Measurements from ENCODE around the gene RABIF. TPM values are rescaled to one million over a fixed set of nuclear protein-coding genes. Genes with fewer than 3 reads are reported as not detected.
"Not testable (repeated sequence)": the region's sequence is repeated elsewhere in the genome, so short reads cannot be mapped to it uniquely, and the experiment has no call there.

Gene RABIF
- 10 to 100 TPM; 11.5 to 15.3 TPM for total RNA-seq

GRCh38 chr1:202888531-202889360 lies at the start of gene RABIF:
Gene RABIF, minus strand, starts transcription at chr1:202889149. Its CDS starts 51 bp downstream, at chr1:202889098.
- no peaks in the 10 kb centered on the region for H3K27me3 Mint-ChIP-seq
- peak within 1 kb of the TSS; percentile 99 for H3K27ac Mint-ChIP-seq
- DNase-seq (peak; percentile 98), ATAC-seq (peak; percentile 95)
- H3K4me1 Mint-ChIP-seq = peaks cover 23% of the 10 kb centered on the region
- peaks cover 9% of the 10 kb centered on the region for H3K36me3 Mint-ChIP-seq
- CTCF ChIA-PET = interaction anchor here (1.0 to 3.5 kb wide), 3 partner anchors 29 to 118 kb away, joined by 4 to 14 read pairs (median 6); no protein-coding TSS in a partner anchor
- H3K9me3 Mint-ChIP-seq (ENCODE audit: low read depth) = no peaks in the 10 kb centered on the region
- H3K4me3 Mint-ChIP-seq = peak within 1 kb of the TSS; percentile 95

- ATAC-seq = no peak
- H3K27me3 Mint-ChIP-seq = peaks cover 18% of the 10 kb centered on the region
- H3K27ac Mint-ChIP-seq = no peak overlapping the region
- peaks cover 21% of the 10 kb centered on the region for H3K36me3 Mint-ChIP-seq
- DNase-seq = no peak
- no peaks in the 10 kb centered on the region for H3K9me3 Mint-ChIP-seq (ENCODE audit: low read depth)
- no peaks in the 10 kb centered on the region for H3K4me1 Mint-ChIP-seq
- no peak overlapping the region for H3K4me3 Mint-ChIP-seq
- CTCF ChIA-PET = no interaction called here
Observed at GRCh38 chr1:202938287-202938925, 49.5 kb upstream of the RABIF start.

- peaks cover 27% of the 10 kb centered on the region for H3K27me3 Mint-ChIP-seq
- H3K9me3 Mint-ChIP-seq (ENCODE audit: low read depth); ATAC-seq; CTCF ChIA-PET; DNase-seq; H3K4me1 Mint-ChIP-seq; H3K4me3 Mint-ChIP-seq; H3K27ac Mint-ChIP-seq: not testable (repeated sequence)
- peaks cover 11% of the 10 kb centered on the region for H3K36me3 Mint-ChIP-seq
Observed at GRCh38 chr1:202936409-202936808, 47.5 kb upstream of the RABIF start.

- ATAC-seq (no peak), DNase-seq (no peak)
- H3K27ac Mint-ChIP-seq = no peak overlapping the region
- H3K9me3 Mint-ChIP-seq (ENCODE audit: low read depth) = no peaks in the 10 kb centered on the region
- peaks cover 30% of the 10 kb centered on the region for H3K27me3 Mint-ChIP-seq
- peaks cover 5% of the 10 kb centered on the region for H3K36me3 Mint-ChIP-seq
- H3K4me1 Mint-ChIP-seq = no peaks in the 10 kb centered on the region
- CTCF ChIA-PET = no interaction called here
- no peak overlapping the region for H3K4me3 Mint-ChIP-seq
Observed at GRCh38 chr1:202935844-202936243, 46.9 kb upstream of the RABIF start.

GRCh38 chr1:202934755-202935154 lies 45.8 kb upstream of the RABIF start:
- Mint-ChIP-seq H3K27ac (no peak overlapping the region), H3K27me3 (peaks cover 30% of the 10 kb centered on the region), H3K36me3 (peaks cover 4% of the 10 kb centered on the region), H3K4me1 (no peaks in the 10 kb centered on the region), H3K9me3 (ENCODE audit: low read depth) (no peaks in the 10 kb centered on the region), H3K4me3 (no peak overlapping the region)
- no peak for DNase-seq
- CTCF ChIA-PET = interaction anchor here (0.5 kb wide), 1 partner anchor 12 kb away, joined by 3 read pairs; no protein-coding TSS in a partner anchor
- no peak for ATAC-seq

- Mint-ChIP-seq H3K4me3 (no peak overlapping the region), H3K9me3 (ENCODE audit: low read depth) (no peaks in the 10 kb centered on the region), H3K27me3 (peaks cover 32% of the 10 kb centered on the region), H3K36me3 (no peaks in the 10 kb centered on the region), H3K4me1 (no peaks in the 10 kb centered on the region), H3K27ac (no peak overlapping the region)
- no peak for ATAC-seq
- no peak for DNase-seq
- CTCF ChIA-PET = no interaction called here
Observed at GRCh38 chr1:202932476-202932875, 43.5 kb upstream of the RABIF start.

GRCh38 chr1:202926581-202927491 lies 37.9 kb upstream of the RABIF start, which contains the start of gene KLHL12:
Gene KLHL12, minus strand, starts transcription at chr1:202927234. Its CDS starts 2,072 bp downstream, at chr1:202925162.
- no peaks in the 10 kb centered on the region for H3K9me3 Mint-ChIP-seq (ENCODE audit: low read depth)
- DNase-seq = peak; percentile 97
- CTCF ChIA-PET = interaction anchor here (0.6 to 2.5 kb wide), 10 partner anchors 15 to 75 kb away, joined by 3 to 9 read pairs (median 4); no protein-coding TSS in a partner anchor
- peak within 1 kb of the TSS; percentile 92 for H3K4me3 Mint-ChIP-seq
- H3K27ac Mint-ChIP-seq = peak within 1 kb of the TSS; percentile 93
- peaks cover 29% of the 10 kb centered on the region for H3K4me1 Mint-ChIP-seq
- H3K36me3 Mint-ChIP-seq = peaks cover 16% of the 10 kb centered on the region
- H3K27me3 Mint-ChIP-seq = peaks cover 7% of the 10 kb centered on the region
- peak; percentile 97 for ATAC-seq

GRCh38 chr1:202923533-202923932 lies 34.6 kb upstream of the RABIF start:
- Mint-ChIP-seq H3K27me3 (no peaks in the 10 kb centered on the region), H3K9me3 (ENCODE audit: low read depth) (no peaks in the 10 kb centered on the region), H3K4me3 (no peak overlapping the region), H3K27ac (no peak overlapping the region), H3K4me1 (peaks cover 29% of the 10 kb centered on the region), H3K36me3 (peaks cover 20% of the 10 kb centered on the region)
- ATAC-seq (no peak), DNase-seq (no peak)
- CTCF ChIA-PET = interaction anchor here (0.6 kb wide), 1 partner anchor 938 kb away, joined by 3 read pairs; no protein-coding TSS in a partner anchor

GRCh38 chr1:202919615-202920014 lies 30.7 kb upstream of the RABIF start:
- CTCF ChIA-PET = no interaction called here
- H3K4me3 Mint-ChIP-seq = no peak overlapping the region
- ATAC-seq = no peak
- H3K9me3 Mint-ChIP-seq (ENCODE audit: low read depth) = no peaks in the 10 kb centered on the region
- H3K27ac Mint-ChIP-seq = no peak overlapping the region
- peaks cover 19% of the 10 kb centered on the region for H3K4me1 Mint-ChIP-seq
- no peak for DNase-seq
- peaks cover 31% of the 10 kb centered on the region for H3K36me3 Mint-ChIP-seq
- H3K27me3 Mint-ChIP-seq = no peaks in the 10 kb centered on the region

GRCh38 chr1:202915146-202915545 lies 26.2 kb upstream of the RABIF start:
- H3K4me3 Mint-ChIP-seq = no peak overlapping the region
- no peaks in the 10 kb centered on the region for H3K9me3 Mint-ChIP-seq (ENCODE audit: low read depth)
- peaks cover 49% of the 10 kb centered on the region for H3K36me3 Mint-ChIP-seq
- ATAC-seq = no peak
- no peak for DNase-seq
- no peak overlapping the region for H3K27ac Mint-ChIP-seq
- no peaks in the 10 kb centered on the region for H3K27me3 Mint-ChIP-seq
- CTCF ChIA-PET = no interaction called here
- H3K4me1 Mint-ChIP-seq = peaks cover 18% of the 10 kb centered on the region

- not testable (repeated sequence) for H3K27me3 Mint-ChIP-seq; H3K4me3 Mint-ChIP-seq; ATAC-seq; H3K9me3 Mint-ChIP-seq (ENCODE audit: low read depth); H3K27ac Mint-ChIP-seq
- peaks cover 45% of the 10 kb centered on the region for H3K36me3 Mint-ChIP-seq
- peaks cover 18% of the 10 kb centered on the region for H3K4me1 Mint-ChIP-seq
- CTCF ChIA-PET = interaction anchor here (1.3 to 1.7 kb wide), 2 partner anchors 15 to 56 kb away, joined by 4 read pairs; partner anchors contain the start of gene KLHL12
- DNase-seq = peak; percentile 63
Observed at GRCh38 chr1:202912476-202912875, 23.5 kb upstream of the RABIF start.

- peaks cover 43% of the 10 kb centered on the region for H3K36me3 Mint-ChIP-seq
- CTCF ChIA-PET = interaction anchor here (0.8 kb wide), 1 partner anchor 90 kb away, joined by 3 read pairs; no protein-coding TSS in a partner anchor
- peaks cover 18% of the 10 kb centered on the region for H3K4me1 Mint-ChIP-seq
- ATAC-seq (no peak), DNase-seq (no peak)
- H3K27ac Mint-ChIP-seq = no peak overlapping the region
- no peak overlapping the region for H3K4me3 Mint-ChIP-seq
- no peaks in the 10 kb centered on the region for H3K9me3 Mint-ChIP-seq (ENCODE audit: low read depth)
- no peaks in the 10 kb centered on the region for H3K27me3 Mint-ChIP-seq
Observed at GRCh38 chr1:202909494-202909893, 20.5 kb upstream of the RABIF start.

GRCh38 chr1:202908998-202909397 lies 20.0 kb upstream of the RABIF start:
- CTCF ChIA-PET = interaction anchor here (0.8 kb wide), 1 partner anchor 90 kb away, joined by 3 read pairs; no protein-coding TSS in a partner anchor
- ATAC-seq (no peak), DNase-seq (no peak)
- Mint-ChIP-seq H3K27ac (no peak overlapping the region), H3K36me3 (peaks cover 43% of the 10 kb centered on the region), H3K4me3 (no peak overlapping the region), H3K27me3 (no peaks in the 10 kb centered on the region), H3K9me3 (ENCODE audit: low read depth) (no peaks in the 10 kb centered on the region), H3K4me1 (peaks cover 18% of the 10 kb centered on the region)

All from activated CD8-positive, alpha-beta memory T cell treated with anti-CD3 and anti-CD28 coated beads, Interleukin-2, amount 10 ng/mL, durations not matched to agents 7 days and 5 days (primary cell).